HG02798 (cell line): ENCODE data around the gene CFAP47.
"Not testable (repeated sequence)": the region's sequence is repeated elsewhere in the genome, so short reads cannot be mapped to it uniquely, and the experiment has no call there.

ENCODE experiments used
- ATAC-seq: cut with Tn5 transposase; IDR thresholded peaks from one replicate; pipeline ENCODE4 v1.9.1; 2021; ENCODE audit warnings: mild to moderate bottlenecking; ENCODE audit not compliant: unreplicated experiment, poor library complexity

Gene CFAP47, protein sequence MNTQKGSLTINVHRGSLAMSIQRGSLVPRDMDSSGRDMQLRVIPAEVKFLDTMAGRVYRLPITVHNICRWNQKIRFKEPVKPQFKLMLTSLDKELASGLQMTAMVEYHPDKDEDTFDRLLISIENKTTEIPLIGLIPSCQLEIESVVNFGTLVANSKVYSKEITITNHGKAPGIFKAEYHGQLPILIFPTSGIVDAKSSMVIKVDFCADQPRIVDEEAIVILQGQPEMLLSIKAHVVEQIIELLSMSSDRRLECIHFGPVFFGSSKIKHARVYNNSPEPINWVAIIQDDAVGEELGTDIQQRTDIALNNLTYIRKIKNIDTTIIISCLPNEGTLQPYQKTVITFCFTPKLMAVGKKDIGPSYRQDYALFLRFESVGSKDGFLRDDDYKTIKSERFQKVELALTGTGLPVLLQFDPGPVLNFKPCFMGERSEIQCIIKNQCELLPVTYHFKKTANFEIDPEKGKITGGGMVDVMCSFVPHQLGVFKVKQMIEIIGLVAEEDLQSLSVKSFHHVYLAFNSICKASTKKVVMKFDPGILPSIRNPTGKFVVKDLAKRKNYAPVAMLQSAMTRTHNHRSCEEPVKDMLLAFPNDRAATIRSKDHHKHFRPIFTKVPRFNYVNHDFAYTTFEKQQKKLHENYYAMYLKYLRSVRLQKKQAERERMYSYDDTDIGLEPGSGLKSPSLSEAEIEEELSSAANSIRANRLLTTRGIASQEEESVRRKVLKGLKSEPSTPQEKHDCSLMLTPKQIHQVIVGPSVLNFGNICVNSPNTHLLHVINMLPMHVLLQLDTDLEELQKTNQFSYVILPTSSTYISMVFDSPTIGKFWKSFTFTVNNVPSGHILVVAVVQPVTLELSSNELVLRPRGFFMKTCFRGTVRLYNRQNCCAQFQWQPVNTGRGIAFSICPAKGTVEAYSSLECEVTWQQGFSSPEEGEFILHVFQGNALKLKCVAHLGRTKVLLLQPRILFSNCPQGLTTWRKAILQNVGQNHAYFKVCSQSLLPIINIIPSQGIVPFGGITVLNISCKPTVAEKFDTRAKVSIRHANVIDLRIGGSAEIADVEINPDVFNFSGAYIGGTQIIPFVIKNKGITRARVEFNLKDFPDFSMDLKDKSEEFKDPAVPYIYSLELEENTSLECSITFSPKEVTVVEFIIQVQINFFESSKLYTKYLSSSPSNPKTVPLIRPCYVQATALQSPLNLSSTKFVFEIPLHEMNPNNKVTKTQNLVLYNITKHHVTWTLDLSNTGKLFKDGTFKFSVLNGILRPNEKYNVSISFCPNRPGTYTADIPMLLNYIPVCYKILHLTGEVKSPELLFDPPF (N-terminal part only)

DNA sequence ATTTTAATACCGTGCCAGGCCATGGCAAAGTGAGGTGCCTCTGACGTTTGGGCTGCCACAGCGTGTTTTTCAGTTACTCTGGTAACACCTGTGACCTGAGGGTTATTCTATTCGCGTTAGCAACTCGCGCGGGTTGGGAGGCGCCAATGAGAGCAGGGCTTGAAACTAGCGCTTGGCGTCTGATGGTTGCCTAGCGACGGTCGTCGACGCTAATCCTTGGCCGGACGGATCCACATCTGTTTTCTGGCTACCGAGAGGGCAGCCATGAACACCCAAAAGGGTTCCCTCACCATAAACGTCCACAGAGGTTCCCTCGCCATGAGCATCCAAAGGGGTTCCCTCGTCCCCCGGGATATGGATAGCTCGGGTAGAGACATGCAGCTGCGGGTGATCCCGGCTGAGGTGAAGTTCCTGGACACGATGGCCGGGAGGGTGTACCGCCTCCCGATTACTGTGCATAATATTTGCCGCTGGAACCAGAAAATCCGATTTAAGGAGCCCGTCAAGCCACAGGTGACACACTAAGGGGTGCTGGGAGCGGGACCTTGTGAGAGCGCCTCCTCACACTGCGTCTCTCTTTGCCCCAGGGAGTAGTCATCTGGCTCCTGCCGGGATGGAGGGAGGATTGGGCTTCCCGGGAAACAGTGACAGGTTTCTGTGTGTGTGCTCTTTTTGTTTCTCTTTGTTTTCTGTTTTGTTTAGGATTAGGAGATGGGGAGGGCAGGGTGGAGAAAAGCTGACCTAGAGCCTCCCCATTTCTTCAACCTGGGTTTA is at the start of gene CFAP47:
Gene CFAP47, plus strand, starts transcription at position 199 of the 774 bp plus-strand sequence. Its CDS starts 66 bp downstream, at position 265.
- no peak for ATAC-seq

DNA sequence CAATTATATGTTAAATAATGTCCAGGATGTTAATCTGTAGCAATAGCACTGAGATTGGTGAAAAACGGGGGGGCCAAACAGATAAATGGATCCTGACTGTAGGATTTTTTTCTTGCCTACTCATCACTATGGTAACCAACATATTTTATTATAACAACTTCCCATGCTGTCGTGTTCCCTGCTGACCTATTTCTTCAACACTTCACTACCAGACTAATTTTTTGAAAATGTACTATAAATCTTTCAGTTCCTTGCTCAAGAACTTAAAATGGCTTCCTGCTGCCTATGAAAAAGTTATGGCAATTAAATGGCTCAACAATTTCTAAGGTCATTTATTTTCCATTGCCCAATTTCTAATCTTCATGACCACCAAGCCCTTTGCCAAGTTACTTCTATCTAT is 38.9 kb upstream of the CFAP47 start:
- ATAC-seq: no peak

DNA sequence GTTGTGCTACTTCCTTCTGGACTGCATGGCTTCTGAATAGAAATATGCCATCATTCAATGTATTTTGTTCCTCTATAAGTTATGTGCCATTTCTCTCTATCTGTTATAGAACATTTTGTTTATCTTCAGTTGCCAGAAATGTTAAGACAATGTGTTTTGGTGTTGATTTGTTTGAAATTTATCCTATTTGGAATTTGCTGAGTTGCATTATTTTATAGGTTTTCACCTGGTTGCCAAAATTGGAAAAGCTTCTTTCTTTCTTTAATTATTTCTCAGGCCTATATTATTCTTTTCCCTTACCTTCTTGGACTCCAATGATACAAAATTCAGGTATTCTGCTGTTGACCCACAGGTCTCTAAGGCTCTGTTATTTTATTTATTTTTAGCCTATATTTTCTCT is 33.4 kb upstream of the CFAP47 start:
- no peak for ATAC-seq

DNA sequence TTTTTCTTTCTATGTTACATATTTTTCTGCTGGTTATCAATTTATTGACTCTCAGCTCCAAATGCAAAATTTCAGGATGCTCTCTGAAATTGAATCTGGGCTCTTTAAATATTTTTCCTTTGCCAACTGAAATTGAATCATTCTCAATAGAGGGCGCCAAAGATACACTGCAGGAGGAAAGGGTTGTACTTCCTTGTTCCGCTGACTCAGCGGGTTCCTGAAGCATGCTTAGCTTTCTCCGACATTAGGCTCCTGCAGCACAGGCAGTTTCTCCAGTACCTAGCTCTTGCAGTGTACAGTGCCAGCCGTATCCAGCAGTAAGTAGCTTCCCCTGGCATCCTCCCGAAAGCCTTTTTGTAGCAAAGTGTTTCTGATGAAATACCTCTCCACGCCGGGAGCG is 28.8 kb upstream of the CFAP47 start:
- ATAC-seq: no peak

DNA sequence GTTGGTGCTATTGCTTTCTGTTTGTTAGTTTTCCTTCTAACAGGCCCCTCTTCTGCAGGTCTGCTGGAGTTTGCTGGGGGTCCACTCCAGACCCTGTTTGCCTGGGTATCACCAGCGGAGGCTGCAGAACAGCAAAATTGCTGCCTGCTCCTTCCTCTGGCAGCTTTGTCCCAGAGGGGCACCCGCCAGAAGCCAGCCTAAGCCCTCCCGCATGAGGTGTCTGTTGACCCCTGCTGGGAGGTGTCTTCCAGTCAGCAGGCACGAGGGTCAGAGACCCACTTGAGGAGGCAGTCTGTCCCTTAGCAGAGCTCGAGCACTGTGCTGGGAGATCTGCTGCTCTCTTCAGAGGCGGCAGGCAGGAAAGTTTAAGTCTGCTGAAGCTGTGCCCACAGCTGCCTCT is 67.3 kb downstream of the CFAP47 start:
- not testable (repeated sequence) for ATAC-seq

DNA sequence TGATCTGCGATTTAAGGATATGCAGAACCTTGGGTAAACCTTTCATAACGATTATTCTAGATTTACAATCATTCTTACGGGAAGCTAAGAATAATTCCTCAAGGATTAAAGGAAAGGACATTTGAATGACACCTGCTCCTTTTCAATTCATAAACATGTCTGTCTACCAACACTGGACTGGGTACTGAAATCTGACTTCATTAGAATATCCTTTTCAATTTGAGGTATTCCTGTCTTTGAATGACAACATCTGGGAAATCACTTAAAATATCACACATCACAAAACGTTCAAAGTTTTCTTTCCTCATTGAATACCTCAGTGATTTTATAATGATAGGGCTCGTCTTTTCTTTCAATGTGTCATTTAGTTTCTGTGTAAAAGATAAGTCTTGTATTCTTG is 87.7 kb downstream of the CFAP47 start:
- no peak for ATAC-seq

DNA sequence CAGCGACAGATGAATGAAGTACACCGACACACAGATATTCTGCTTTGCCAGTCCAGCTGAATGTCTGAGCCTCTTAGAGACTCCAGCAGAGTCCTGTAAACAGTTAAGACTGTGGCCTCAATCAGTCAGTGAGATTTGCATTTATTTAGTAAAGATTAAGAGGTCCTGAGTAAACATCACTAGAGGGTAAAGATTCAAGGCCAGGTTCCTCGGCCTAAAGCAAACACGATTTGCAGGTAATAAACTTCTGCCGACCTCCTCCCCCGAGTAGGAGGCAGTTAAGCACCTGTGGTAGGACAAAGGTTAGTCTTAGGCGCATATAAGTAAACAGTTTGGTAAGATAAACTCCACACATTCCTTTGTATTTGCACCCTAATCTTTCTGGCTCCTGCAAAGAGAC is 99.6 kb downstream of the CFAP47 start:
- ATAC-seq: no peak

DNA sequence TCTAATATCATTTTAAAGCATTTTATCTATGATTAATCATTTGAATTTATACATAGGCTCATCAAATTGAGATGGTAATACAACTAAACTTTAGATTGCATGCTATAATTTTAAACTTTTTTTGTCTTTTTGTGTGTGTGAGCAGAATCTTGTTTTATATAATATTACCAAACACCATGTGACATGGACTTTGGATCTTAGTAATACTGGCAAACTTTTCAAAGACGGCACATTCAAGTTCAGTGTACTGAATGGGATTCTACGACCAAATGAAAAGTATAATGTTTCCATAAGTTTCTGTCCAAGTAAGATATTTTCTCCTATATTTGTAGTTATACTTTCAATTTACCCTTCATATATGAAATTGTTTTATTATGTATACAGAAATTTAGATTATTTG is 116.0 kb downstream of the CFAP47 start:
- ATAC-seq: no peak

DNA sequence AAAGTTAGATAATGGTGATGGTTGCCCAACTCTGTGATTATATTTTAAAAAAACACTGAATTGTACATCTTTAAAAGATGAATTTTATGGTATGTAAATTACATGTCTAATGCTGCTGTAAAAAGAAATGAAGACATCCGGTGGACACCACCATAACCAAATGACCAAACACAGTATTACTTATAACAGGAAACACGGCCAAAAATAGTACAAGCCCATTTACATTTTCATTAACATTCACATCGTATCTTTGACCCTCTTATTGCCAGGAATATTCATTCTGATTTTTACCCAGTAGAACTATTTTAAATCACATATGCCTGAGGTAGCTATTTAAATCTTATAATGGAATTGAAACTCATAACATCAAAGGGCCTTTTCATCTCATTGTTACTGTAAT is 143.2 kb downstream of the CFAP47 start:
- no peak for ATAC-seq

DNA sequence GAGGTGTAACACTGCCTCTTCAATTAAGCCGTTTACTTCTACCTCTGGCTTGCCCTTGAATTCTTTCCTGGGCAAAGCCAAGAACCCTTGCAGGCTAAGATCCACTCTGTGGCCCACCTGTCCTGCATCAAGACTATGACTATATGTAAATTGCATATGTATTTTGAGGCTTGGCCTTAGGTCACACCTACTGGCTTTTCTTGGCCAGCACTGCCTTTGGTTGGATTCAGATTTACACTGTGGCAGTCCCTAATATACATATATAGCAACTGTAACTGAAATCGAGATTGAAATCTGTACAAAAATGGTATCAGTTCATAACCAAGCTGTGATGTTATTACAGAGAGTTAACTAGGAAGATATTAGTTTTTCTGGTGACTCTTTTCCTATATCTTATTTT is 151.5 kb downstream of the CFAP47 start:
- ATAC-seq: no peak

DNA sequence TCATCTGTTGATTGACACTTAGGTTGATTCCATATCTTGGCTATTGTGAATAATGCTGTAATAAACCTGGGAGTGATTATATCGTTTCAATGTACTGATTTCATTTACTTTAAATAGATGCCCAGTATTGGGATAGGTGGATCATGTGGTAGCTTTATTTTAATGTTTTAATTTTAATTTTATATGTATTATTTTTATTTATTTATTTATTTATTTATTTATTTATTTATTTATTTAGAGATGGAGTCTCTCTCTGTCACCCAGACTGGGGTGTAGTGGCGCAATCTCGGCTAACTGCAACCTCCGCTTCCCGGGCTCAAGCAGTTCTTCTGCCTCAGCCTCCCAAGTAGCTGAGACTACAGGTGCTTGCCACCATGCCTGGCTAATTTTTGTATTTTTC is 155.5 kb downstream of the CFAP47 start:
- not testable (repeated sequence) for ATAC-seq

DNA sequence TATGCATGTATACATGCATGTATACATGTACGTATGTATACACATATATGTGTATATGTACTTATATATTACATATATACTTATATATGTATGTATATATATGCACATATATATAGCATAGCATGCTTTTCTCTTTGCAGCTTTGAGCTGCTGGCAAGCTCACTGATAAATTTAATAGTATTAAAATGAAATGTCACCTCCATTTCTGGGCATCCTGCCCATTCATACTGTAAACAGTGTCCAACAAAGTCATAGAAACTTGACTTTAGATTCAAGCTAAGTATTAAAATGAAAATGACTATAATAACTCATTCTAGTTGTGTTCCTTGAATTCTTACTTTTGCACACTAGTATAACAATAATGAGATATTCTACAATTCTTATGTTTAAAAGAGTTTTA is 163.7 kb downstream of the CFAP47 start:
- no peak for ATAC-seq

DNA sequence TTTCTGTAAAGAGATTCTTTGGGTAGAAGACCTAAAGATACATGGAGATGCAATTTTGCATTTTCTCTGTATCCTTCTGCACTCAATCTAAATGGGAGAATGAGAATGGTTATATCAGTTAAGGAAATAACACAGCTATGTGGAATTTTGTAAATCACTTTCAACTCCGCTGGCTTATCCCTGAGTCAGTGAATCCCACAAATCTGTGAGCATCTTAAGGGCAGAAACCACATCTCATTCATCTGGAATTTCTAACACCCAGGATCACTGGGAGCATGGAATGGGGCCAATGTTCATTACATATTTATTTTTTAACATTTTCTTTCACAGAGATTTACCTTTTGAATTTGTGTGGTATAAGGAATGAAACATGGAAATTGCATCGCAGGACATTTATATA is 167.8 kb downstream of the CFAP47 start:
- no peak for ATAC-seq

DNA sequence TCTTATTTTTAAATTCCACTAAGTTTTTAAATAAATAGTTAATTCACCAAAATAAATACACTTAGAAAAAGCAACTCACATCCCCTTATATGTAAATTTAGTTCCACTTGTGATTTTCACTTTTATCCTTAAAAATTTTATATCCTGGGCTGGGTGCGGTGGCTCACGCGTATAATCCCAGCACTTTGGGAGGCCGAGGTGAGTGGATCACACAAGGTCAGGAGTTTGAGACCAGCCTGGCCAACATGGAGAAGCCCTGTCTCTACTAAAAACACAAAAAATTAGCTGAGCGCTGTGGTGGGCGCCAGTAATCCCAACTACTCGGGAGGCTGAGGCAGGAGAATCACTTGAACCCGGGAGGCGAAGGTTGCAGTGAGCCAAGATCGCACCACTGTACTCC is 169.4 kb downstream of the CFAP47 start:
- ATAC-seq: not testable (repeated sequence)

DNA sequence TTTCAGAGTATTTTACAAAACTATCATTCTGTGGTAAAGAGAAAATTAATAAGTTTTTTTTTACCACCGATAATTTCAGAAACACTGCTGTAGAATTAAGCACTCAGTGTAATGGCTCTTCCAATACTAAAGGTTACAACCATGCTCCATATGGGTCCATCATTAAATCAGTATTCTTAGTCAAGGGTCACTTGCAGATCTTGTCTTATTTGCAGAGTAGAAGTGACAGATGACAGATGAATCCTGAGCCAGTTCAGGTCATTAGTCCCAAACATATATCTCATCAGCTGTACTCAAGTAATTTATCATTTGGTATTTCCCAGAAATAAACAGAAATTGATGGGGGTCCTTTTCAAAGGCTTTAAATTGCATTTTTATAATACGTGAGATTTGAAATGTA is 182.9 kb downstream of the CFAP47 start:
- no peak for ATAC-seq

DNA sequence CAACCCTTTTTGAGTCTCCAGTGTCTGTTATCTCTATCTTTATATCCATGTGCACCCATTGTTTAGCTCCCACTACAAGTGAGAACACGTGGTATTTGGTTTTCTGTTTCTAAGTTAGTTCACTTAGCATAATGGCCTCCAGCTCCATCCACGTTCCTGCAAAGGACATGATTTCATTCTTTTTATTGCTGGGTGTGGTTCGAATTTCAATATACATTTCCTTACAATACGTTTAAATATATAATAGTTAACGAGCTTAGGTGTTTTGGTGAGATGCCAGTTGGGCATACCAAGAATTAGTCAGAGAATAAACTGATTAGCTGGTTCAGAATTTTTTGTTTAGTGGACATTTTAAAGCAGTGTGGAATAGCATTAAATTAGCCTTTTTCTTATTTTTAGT is 196.7 kb downstream of the CFAP47 start:
- ATAC-seq: no peak

DNA sequence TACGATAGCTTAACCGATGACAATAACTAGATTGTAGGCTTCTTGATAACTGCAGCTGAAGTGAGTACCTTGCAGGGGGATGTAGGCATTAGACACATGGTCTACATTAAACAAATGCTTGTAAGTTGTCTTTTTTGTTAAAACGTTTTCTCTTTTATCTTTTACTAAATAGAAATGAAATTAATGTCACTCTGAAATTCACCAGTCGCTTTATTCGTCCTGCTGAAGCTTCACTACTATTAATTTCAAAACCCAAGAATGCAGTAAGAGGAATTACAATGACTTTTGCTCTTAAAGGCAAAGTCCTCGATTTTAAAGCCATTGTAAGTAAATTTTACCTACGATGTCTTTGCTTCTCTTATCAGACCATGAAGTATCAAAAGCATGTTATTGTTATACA is 239.7 kb downstream of the CFAP47 start:
- no peak for ATAC-seq

DNA sequence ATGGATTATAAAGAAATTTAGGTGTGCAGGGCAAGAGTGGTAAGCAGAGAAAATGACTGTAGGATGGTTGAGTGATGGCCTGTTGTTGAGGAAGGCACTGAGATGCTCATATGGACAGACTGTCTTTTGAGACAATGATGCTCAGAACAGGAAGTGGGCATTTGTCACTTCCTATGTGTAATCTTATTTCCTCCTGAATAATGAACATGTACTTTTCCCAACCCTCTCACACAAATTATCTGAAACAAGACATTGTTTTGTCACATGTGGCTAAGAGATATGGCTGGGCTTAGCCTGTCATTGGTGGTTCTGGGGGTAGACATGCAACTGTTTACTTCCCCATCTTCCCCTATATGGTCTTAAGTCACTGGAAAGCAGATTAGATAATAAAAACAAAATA is 240.5 kb downstream of the CFAP47 start:
- no peak for ATAC-seq

DNA sequence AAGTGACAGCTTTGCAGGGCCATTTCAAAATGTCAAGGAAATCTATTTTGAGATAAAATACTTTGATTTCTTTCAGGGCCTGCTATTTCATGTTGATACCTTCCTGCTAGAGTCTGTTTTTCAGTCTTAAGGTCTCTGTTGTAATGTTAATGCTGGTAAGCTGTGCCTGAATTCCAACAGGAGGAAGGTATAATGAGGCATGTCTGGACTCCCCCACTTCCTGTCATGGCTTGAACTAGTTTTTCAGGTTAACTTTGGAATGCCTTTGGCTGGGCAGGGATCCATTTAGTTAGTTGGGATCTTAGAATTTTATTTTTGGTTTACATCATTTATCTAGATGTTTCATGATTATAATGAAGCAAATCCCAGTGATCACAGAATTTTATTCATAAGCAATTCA is 279.0 kb downstream of the CFAP47 start:
- no peak for ATAC-seq

DNA sequence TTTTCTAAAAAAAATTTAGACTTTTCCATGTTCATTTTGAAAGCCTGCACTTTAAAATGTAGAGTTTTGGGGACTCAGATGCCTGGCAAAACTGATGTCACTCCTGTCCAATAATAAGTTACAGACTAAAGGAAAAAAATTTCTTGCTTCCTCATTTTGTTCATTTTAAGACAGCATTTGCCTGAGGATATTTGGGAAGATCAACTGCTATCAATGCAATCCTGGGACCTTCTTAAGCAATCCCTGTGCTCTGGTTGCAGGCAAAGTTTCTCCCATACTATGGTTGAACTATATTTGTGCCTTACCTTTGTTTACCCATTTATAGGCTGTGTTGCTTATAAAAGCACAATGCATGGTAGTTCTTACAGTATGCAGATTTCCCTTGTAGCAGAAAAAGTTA is 280.4 kb downstream of the CFAP47 start:
- no peak for ATAC-seq
